Smooth muscle cell (in vitro differentiated cells): ENCODE measurements around the gene CCDC88B. TPM values are rescaled to one million over a fixed set of nuclear protein-coding genes. Genes with fewer than 3 reads are reported as not detected.

Source experiments
- DNase-seq: peaks from one replicate; lab custom pipeline; 2025; ENCODE audit not compliant: unreplicated experiment; lab: John Stamatoyannopoulos, UW
- H2AFZ ChIP-seq: fragments of 200-600 bp; sonication (generic); 2 replicates; pipeline ENCODE4 v1.6.0; 2016; ENCODE audit warnings: antibody characterized with exemption, low read depth, mild to moderate bottlenecking
- H3F3A ChIP-seq: fragments of 200-600 bp; sonication (generic); 2 replicates; pipeline ENCODE4 v1.6.0; 2017; ENCODE audit warnings: antibody characterized with exemption, low read depth
- H3K27ac ChIP-seq: fragments of 200-600 bp; sonication (generic); 2 replicates; pipeline ENCODE4 v1.5.1; 2016; ENCODE audit warnings: low read depth, mild to moderate bottlenecking
- H3K27me3 ChIP-seq: fragments of 200-600 bp; sonication (generic); 2 replicates; pipeline ENCODE4 v1.6.1; 2016; ENCODE audit warnings: low read depth, mild to moderate bottlenecking
- H3K36me3 ChIP-seq: fragments of 200-600 bp; sonication (generic); 2 replicates; pipeline ENCODE4 v1.5.1; 2016; ENCODE audit warnings: low read depth
- H3K4me1 ChIP-seq: fragments of 200-600 bp; sonication (generic); 2 replicates; pipeline ENCODE4 v1.5.1; 2016; ENCODE audit warnings: low read depth
- H3K4me2 ChIP-seq: fragments of 200-600 bp; sonication (generic); 2 replicates; pipeline ENCODE4 v1.6.0; 2016; ENCODE audit warnings: mild to moderate bottlenecking
- H3K4me3 ChIP-seq: fragments of 200-600 bp; sonication (generic); 2 replicates; pipeline ENCODE4 v1.5.1; 2016; ENCODE audit warnings: mild to moderate bottlenecking
- H3K79me2 ChIP-seq: fragments of 200-600 bp; sonication (generic); 2 replicates; pipeline ENCODE4 v1.6.0; 2016; ENCODE audit warnings: low read depth, mild to moderate bottlenecking
- H3K9ac ChIP-seq: fragments of 200-600 bp; sonication (generic); 2 replicates; pipeline ENCODE4 v1.6.0; 2016; ENCODE audit warnings: low read depth
- H3K9me3 ChIP-seq: fragments of 200-600 bp; sonication (generic); replicated peaks from 2 replicates; pipeline ENCODE4 v1.5.1; 2016; ENCODE audit warnings: low read depth
- H4K20me1 ChIP-seq: fragments of 200-600 bp; sonication (generic); 2 replicates; pipeline ENCODE4 v1.6.0; 2016; ENCODE audit warnings: low read depth
- CTCF ChIP-seq: fragments of 200-600 bp; sonication (generic); IDR thresholded peaks from 2 replicates; pipeline ENCODE4 v1.5.1; 2017; ENCODE audit warnings: borderline replicate concordance, mild to moderate bottlenecking, antibody characterized with exemption; ENCODE audit not compliant: insufficient read depth, poor library complexity, severe bottlenecking
- whole genome bisulfite sequencing: methylation state at CpG from one replicate; pipeline ENCODE4 v1.1.7; 2016; ENCODE audit warnings: low lambda C conversion rate; 5-methylcytosine and 5-hydroxymethylcytosine counted together
- polyA plus RNA-seq: library from polyadenylated mRNA; unstranded; fragments of >200 nt; fragmentation: Nextera tagmentation; extraction: Ambion mirVana; gene quantifications from 2 replicates; pipeline ENCODE4 v1.2.1, GENCODE V29; 2016
- total RNA-seq: library from RNA; depleted of rRNA; stranded (reverse); fragments of >200 nt; gene quantifications from 2 replicates; pipeline ENCODE4 v1.2.3, GENCODE V29; 2014

Gene CCDC88B
- total and polyA plus RNA-seq, 2 experiments from 2014 or later = 0.22 to 2.2 TPM

DNA sequence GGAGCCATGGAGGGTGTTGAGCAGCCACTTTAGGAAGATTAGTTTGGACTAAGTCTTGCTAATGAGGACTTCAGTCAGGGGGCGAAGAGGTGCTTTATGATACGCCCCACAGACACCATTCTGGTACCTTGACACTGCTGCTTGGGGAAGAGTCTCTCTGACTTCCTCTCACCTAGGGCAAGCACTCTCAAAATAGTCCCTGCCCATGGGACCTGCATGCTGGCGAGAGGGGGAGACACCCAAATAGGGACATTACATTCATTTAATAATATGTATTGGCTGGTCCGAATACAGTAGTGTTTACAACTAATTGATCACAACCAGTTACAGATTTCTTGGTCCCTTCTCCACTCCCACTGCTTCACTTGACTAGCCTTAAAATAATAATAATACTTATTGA, 44.2 kb upstream of the CCDC88B start:
- H3F3A ChIP-seq = no peaks in the 10 kb centered on the region
- H3K9me3 ChIP-seq = no peaks in the 10 kb centered on the region
- H3K36me3 ChIP-seq = no peaks in the 10 kb centered on the region
- no peak overlapping the region for H3K4me2 ChIP-seq
- H3K27me3 ChIP-seq = peaks cover 98% of the 10 kb centered on the region
- no peak overlapping the region for H3K27ac ChIP-seq
- TF ChIP-seq CTCF = no peak
- no peak overlapping the region for H3K9ac ChIP-seq
- no peak for DNase-seq
- H4K20me1 ChIP-seq = peaks cover 11% of the 10 kb centered on the region
- no peaks in the 10 kb centered on the region for H3K79me2 ChIP-seq
- WGBS = 87% methylated on average over 4 of the region's 4 CpGs
- peaks cover 17% of the 10 kb centered on the region for H3K4me1 ChIP-seq
- H3K4me3 ChIP-seq = no peak overlapping the region
- H2AFZ ChIP-seq = no peak overlapping the region

DNA sequence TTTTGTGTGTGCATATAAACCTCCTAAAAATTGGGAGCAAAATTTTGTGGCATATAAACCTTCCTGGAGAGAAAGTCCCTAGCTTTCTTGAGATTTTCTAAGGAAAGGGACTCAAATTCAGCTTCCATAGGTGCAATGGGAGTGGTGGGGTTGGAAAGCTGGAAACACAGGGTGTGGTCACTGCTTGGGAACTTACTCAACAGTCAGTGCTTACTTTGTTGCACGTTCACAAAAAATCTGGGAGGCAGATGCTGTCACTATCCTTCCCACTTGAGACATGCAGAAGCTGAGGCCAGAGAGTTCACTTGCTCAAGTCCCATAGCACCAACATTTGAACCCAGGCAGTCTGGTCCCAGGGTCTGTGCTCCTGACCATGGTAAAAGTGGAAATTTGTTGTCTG, 43.8 kb upstream of the CCDC88B start:
- Histone ChIP-seq H3K9me3 (no peaks in the 10 kb centered on the region), H3K27ac (no peak overlapping the region), H3K4me2 (no peak overlapping the region), H3K36me3 (no peaks in the 10 kb centered on the region), H3K9ac (no peak overlapping the region), H3K27me3 (peaks cover 94% of the 10 kb centered on the region), H2AFZ (no peak overlapping the region), H3F3A (no peaks in the 10 kb centered on the region), H3K79me2 (no peaks in the 10 kb centered on the region), H3K4me3 (no peak overlapping the region), H4K20me1 (peaks cover 11% of the 10 kb centered on the region), H3K4me1 (peaks cover 17% of the 10 kb centered on the region)
- no peak for DNase-seq
- TF ChIP-seq CTCF = no peak
- WGBS = 45% methylated on average over 1 of the region's 1 CpG

- Histone ChIP-seq H4K20me1 (peaks cover 11% of the 10 kb centered on the region), H3K9me3 (no peaks in the 10 kb centered on the region), H3K9ac (no peak overlapping the region), H3K36me3 (no peaks in the 10 kb centered on the region), H2AFZ (no peak overlapping the region), H3K4me3 (no peak overlapping the region), H3K4me2 (no peak overlapping the region), H3K79me2 (no peaks in the 10 kb centered on the region), H3K4me1 (peaks cover 16% of the 10 kb centered on the region), H3K27me3 (peaks cover 86% of the 10 kb centered on the region), H3F3A (no peaks in the 10 kb centered on the region), H3K27ac (no peak overlapping the region)
- DNase-seq = no peak
- WGBS = 45% methylated on average over 34 of the region's 34 CpGs
- no peak for TF ChIP-seq CTCF
Observed at GRCh38 chr11:64296830-64297698, 42.9 kb upstream of the CCDC88B start.
